Vagina (tissue), 2 donors: Measurements from ENCODE around the gene KCTD15.

Experiments used
- CTCF ChIP-seq, 3 experiments: fragments of 450-650 bp in 2 of 3; fragments of 200-600 bp in 1 of 3; sonication (generic) in 1 of 3; IDR thresholded peaks; one replicate each; pipeline ENCODE4 v1.5.1; 2017 to 2019; ENCODE audit warnings: antibody characterized with exemption in 3 of 3, mild to moderate bottlenecking in 2 of 3, moderate library complexity in 2 of 3
- POLR2A ChIP-seq, 2 donors: fragments of 450-650 bp; IDR thresholded peaks; one replicate each; pipeline ENCODE4 v1.6.1; 2017; ENCODE audit warnings: antibody characterized with exemption in 2 of 2, mild to moderate bottlenecking in 2 of 2, moderate library complexity in 2 of 2
- POLR2AphosphoS5 ChIP-seq, 2 donors: sonication (generic); formaldehyde crosslinking; IDR thresholded peaks; one replicate each; pipeline ENCODE4 v1.9.0; 2017; ENCODE audit warnings: antibody characterized with exemption in 2 of 2, mild to moderate bottlenecking in 2 of 2, low read depth in 1 of 2; ENCODE audit not compliant: insufficient read depth in 1 of 2

GRCh38 chr19:33806434-33806881 is 9.8 kb downstream of the KCTD15 start:
- TF ChIP-seq CTCF (IDR thresholded peaks at IDR 0.05) (no peak), POLR2A (IDR thresholded peaks at IDR 0.05) (peak in 1 of 2 donors; percentile 7), POLR2AphosphoS5 (IDR thresholded peaks at IDR 0.05; ENCODE audit: insufficient read depth in 1 of 2, low read depth in 1 of 2) (no peak)
